Ishikawa (cell line): ENCODE data around the gene GDPD4.

Experiments used
- EGR1 ChIP-seq: IDR thresholded peaks from 2 replicates; pipeline ENCODE4 v1.6.1; 2012
- EP300 ChIP-seq: IDR thresholded peaks from 2 replicates; pipeline ENCODE4 v1.6.1; 2012; ENCODE audit warnings: borderline replicate concordance
- MAX ChIP-seq: IDR thresholded peaks from 2 replicates; pipeline ENCODE4 v1.6.1; 2012
- NFIC ChIP-seq: IDR thresholded peaks from 2 replicates; pipeline ENCODE4 v1.6.1; 2012
- TF ChIP-seq, protein P1 (sequence below): IDR thresholded peaks from 2 replicates; pipeline ENCODE4 v1.6.1; 2012; ENCODE audit warnings: low read depth, mild to moderate bottlenecking

- no peak for TF ChIP-seq EGR1
- TF ChIP-seq, protein P1, sequence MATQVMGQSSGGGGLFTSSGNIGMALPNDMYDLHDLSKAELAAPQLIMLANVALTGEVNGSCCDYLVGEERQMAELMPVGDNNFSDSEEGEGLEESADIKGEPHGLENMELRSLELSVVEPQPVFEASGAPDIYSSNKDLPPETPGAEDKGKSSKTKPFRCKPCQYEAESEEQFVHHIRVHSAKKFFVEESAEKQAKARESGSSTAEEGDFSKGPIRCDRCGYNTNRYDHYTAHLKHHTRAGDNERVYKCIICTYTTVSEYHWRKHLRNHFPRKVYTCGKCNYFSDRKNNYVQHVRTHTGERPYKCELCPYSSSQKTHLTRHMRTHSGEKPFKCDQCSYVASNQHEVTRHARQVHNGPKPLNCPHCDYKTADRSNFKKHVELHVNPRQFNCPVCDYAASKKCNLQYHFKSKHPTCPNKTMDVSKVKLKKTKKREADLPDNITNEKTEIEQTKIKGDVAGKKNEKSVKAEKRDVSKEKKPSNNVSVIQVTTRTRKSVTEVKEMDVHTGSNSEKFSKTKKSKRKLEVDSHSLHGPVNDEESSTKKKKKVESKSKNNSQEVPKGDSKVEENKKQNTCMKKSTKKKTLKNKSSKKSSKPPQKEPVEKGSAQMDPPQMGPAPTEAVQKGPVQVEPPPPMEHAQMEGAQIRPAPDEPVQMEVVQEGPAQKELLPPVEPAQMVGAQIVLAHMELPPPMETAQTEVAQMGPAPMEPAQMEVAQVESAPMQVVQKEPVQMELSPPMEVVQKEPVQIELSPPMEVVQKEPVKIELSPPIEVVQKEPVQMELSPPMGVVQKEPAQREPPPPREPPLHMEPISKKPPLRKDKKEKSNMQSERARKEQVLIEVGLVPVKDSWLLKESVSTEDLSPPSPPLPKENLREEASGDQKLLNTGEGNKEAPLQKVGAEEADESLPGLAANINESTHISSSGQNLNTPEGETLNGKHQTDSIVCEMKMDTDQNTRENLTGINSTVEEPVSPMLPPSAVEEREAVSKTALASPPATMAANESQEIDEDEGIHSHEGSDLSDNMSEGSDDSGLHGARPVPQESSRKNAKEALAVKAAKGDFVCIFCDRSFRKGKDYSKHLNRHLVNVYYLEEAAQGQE, result no peak
- no peak for TF ChIP-seq EP300
- no peak for TF ChIP-seq MAX
- no peak for TF ChIP-seq NFIC
Observed at GRCh38 chr11:77179048-77179447, 122.4 kb downstream of the GDPD4 start.
